ENCODE data around the gene ACP1. TPM values are rescaled to one million over a fixed set of nuclear protein-coding genes. Genes with fewer than 3 reads are reported as not detected.
A peak's percentile ranks its signal among the peaks of the same experiment; 100 is the strongest.

Gene ACP1
- total RNA-seq: 10 to 100 TPM; 62.0 to 74.2 TPM

- 0% methylated on average over 7 to 68 of the region's 73 CpGs for WGBS, 2 donors
- Histone ChIP-seq H3K9me3 (no peaks in the 10 kb centered on the region), H3K36me3 (replicated peaks in 1 of 2; ENCODE audit: insufficient read depth in 1 of 2, low read depth in 2 of 2) (no peaks in the 10 kb centered on the region), H3K27ac (peak within 1 kb of the TSS; percentile 96 to 99 (median 98)), H3K4me3 (peak within 1 kb of the TSS; percentile 45 to 55), H3K27me3 (no peaks in the 10 kb centered on the region), H3K4me1 (peaks cover 61% of the 10 kb centered on the region)
- TF ChIP-seq CTCF (IDR thresholded peaks at IDR 0.05): no peak
- TF ChIP-seq POLR2A (IDR thresholded peaks at IDR 0.05): peak; percentile 81 to 94 (median 89)
- DNase-seq (peak; percentile 99 to 100 (median 100)), ATAC-seq (peak; percentile 94)
- intact Hi-C loops (cut with DNase I): no loop called here
These were observed at the start of gene ACP1 for GRCh38 chr2:264493-265468. Gene ACP1, plus strand, starts transcription at chr2:264947. Its CDS starts 18 bp downstream, at chr2:264965.

GRCh38 chr2:216068-216467 is 48.7 kb upstream of the ACP1 start:
- peaks cover 7% of the 10 kb centered on the region for H3K4me1 ChIP-seq
- H3K27ac ChIP-seq: no peak overlapping the region
- H3K4me3 ChIP-seq: no peak overlapping the region
- intact Hi-C loops (cut with DNase I): no loop called here
- no peak for DNase-seq
- H3K27me3 ChIP-seq: no peaks in the 10 kb centered on the region
- H3K9me3 ChIP-seq: no peaks in the 10 kb centered on the region
- TF ChIP-seq POLR2A (IDR thresholded peaks at IDR 0.05) (no peak), CTCF (IDR thresholded peaks at IDR 0.05) (no peak)
- ATAC-seq: no peak
- WGBS, 2 donors: 88 to 94% methylated on average over 3 of the region's 3 CpGs
- peaks cover 5 to 7% of the 10 kb centered on the region in 2 donors for H3K36me3 ChIP-seq (replicated peaks in 1 of 2; ENCODE audit: insufficient read depth in 1 of 2, low read depth in 2 of 2)

- ATAC-seq (no peak), DNase-seq (no peak)
- Histone ChIP-seq H3K36me3 (replicated peaks in 1 of 2; ENCODE audit: insufficient read depth in 1 of 2, low read depth in 2 of 2) (peaks cover 10 to 21% of the 10 kb centered on the region in 2 donors), H3K4me1 (peaks cover under 1% of the 10 kb centered on the region), H3K9me3 (no peaks in the 10 kb centered on the region), H3K27me3 (no peaks in the 10 kb centered on the region), H3K4me3 (no peak overlapping the region), H3K27ac (no peak overlapping the region)
- TF ChIP-seq POLR2A (IDR thresholded peaks at IDR 0.05) (no peak), CTCF (IDR thresholded peaks at IDR 0.05) (no peak)
- 91 to 93% methylated on average over 4 of the region's 4 CpGs for WGBS, 2 donors
- intact Hi-C loops (cut with DNase I): no loop called here
These were observed 41.3 kb upstream of the ACP1 start for GRCh38 chr2:223451-223850.

GRCh38 chr2:223971-224760 is 40.6 kb upstream of the ACP1 start:
- Histone ChIP-seq H3K27me3 (no peaks in the 10 kb centered on the region), H3K4me3 (no peak overlapping the region), H3K36me3 (replicated peaks in 1 of 2; ENCODE audit: insufficient read depth in 1 of 2, low read depth in 2 of 2) (peaks cover 10 to 23% of the 10 kb centered on the region in 2 donors), H3K9me3 (no peaks in the 10 kb centered on the region), H3K27ac (no peak overlapping the region), H3K4me1 (peaks cover 6% of the 10 kb centered on the region)
- WGBS, 2 donors: 89 to 95% methylated on average over 6 of the region's 6 CpGs
- TF ChIP-seq CTCF (IDR thresholded peaks at IDR 0.05): no peak
- TF ChIP-seq POLR2A (IDR thresholded peaks at IDR 0.05): no peak
- intact Hi-C loops (cut with DNase I): no loop called here
- ATAC-seq: no peak
- DNase-seq: no peak

Measured in body of pancreas (tissue), 4 donors.